GM12878 (cell line): ENCODE measurements around the gene SAFB. TPM values are rescaled to one million over a fixed set of nuclear protein-coding genes. Genes with fewer than 3 reads are reported as not detected.

Experiments used
- ATAC-seq: fragments of 200-7000 bp; cut with Tn5 transposase; 3 replicates; pipeline ENCODE4 v1.9.1; 2020; ENCODE audit warnings: mild to moderate bottlenecking, moderate library complexity
- BruUV-seq: library from RNA; stranded (reverse); fragments of 400-500 nt; replicated peaks from 2 replicates; lab custom pipeline; 2021; lab: Mats Ljungman, UMichigan
- CTCF ChIA-PET: fragments of 300-600 bp; sonication (Branson Sonifier 250); formaldehyde crosslinking; extraction: SDS; loops from one replicate; lab custom pipeline; 2021; ENCODE audit warnings: inconsistent platforms; lab: Yijun Ruan, JAX
- POLR2A ChIA-PET: fragments of 350-600 bp; formaldehyde crosslinking; extraction: SDS; loops from one replicate; lab custom pipeline; 2021; ENCODE audit warnings: inconsistent platforms; lab: Charles Lee
- RAD21 ChIA-PET: fragments of 300-600 bp; sonication (Branson Sonifier 250); formaldehyde crosslinking; loops from one replicate; lab custom pipeline; 2023; ENCODE audit warnings: antibody characterized with exemption; ENCODE audit not compliant: unreplicated experiment; lab: Charles Lee
- SMC1A ChIA-PET: fragments of 300-600 bp; sonication (Branson Sonifier 250); formaldehyde crosslinking; loops from one replicate; lab custom pipeline; 2023; ENCODE audit not compliant: unreplicated experiment, uncharacterized antibody; lab: Charles Lee
- DNase-seq: peaks from one replicate; pipeline ENCODE4 v3.0.0-alpha.2; 2011; ENCODE audit warnings: low read depth, low spot score
- FAIRE-seq: peaks from 3 replicates; lab custom pipeline; 2011; peaks lifted over from hg19 to GRCh38; lab: Jason Lieb, UNC
- H2AFZ ChIP-seq: 2 replicates; pipeline ENCODE4 v1.6.0; 2011; ENCODE audit warnings: low read depth, low read length, control low read depth; ENCODE audit not compliant: control insufficient read depth
- H3K27ac ChIP-seq: 2 replicates; pipeline ENCODE4 v1.5.1; 2011; ENCODE audit warnings: control low read depth; ENCODE audit not compliant: control insufficient read depth, insufficient read depth
- H3K27me3 ChIP-seq, 2 experiments: replicated peaks in 1 of 2; 2 replicates each; pipeline versions ENCODE4 v1.6.0 to v1.6.1; 2011; ENCODE audit warnings: low read length in 1 of 2; ENCODE audit not compliant: control insufficient read depth in 2 of 2, insufficient read depth in 2 of 2
- H3K36me3 ChIP-seq, 2 experiments: 2 replicates each; pipeline ENCODE4 v1.5.1; 2011; ENCODE audit warnings: low read length in 1 of 2; ENCODE audit not compliant: control insufficient read depth in 2 of 2, insufficient read depth in 2 of 2
- H3K4me1 ChIP-seq: 2 replicates; pipeline ENCODE4 v1.6.1; 2011; ENCODE audit warnings: mild to moderate bottlenecking, low read length, moderate library complexity, mixed read lengths; ENCODE audit not compliant: control insufficient read depth, insufficient read depth
- H3K4me2 ChIP-seq: 2 replicates; pipeline ENCODE4 v1.6.0; 2011; ENCODE audit warnings: control low read depth; ENCODE audit not compliant: control insufficient read depth, insufficient read depth
- H3K4me3 ChIP-seq: fragments of 200-600 bp; sonication (generic); 2 replicates; pipeline ENCODE4 v1.5.1; 2016
- H3K79me2 ChIP-seq: 2 replicates; pipeline ENCODE4 v1.6.0; 2011; ENCODE audit warnings: low read length; ENCODE audit not compliant: control insufficient read depth, insufficient read depth
- H3K9ac ChIP-seq: 2 replicates; pipeline ENCODE4 v1.8.0; 2011; ENCODE audit warnings: low read length, control low read depth, mixed read lengths; ENCODE audit not compliant: control insufficient read depth, insufficient read depth
- H3K9me3 ChIP-seq: replicated peaks from 3 replicates; pipeline ENCODE4 v1.5.1; 2011; ENCODE audit warnings: mild to moderate bottlenecking, low read length; ENCODE audit not compliant: control insufficient read depth, insufficient read depth
- H4K20me1 ChIP-seq: 2 replicates; pipeline ENCODE4 v1.6.0; 2011; ENCODE audit not compliant: control insufficient read depth, insufficient read depth
- BCL11A ChIP-seq: IDR thresholded peaks from 2 replicates; pipeline ENCODE4 v1.6.1; 2011; ENCODE audit warnings: low read depth, low read length
- HDGF ChIP-seq: fragments of 450-650 bp; IDR thresholded peaks from 2 replicates; pipeline ENCODE4 v1.6.1; 2016; ENCODE audit warnings: antibody characterized with exemption
- SRF ChIP-seq, 2 experiments: IDR thresholded peaks; 2 replicates each; pipeline ENCODE4 v1.6.1; 2011; ENCODE audit warnings: low read depth in 2 of 2, low read length in 2 of 2, mild to moderate bottlenecking in 1 of 2, moderate library complexity in 1 of 2
- TCF12 ChIP-seq: IDR thresholded peaks from 2 replicates; pipeline ENCODE4 v1.6.1; 2011; ENCODE audit warnings: low read depth, mild to moderate bottlenecking, low read length
- WGBS: methylation state at CpG from one replicate; pipeline ENCODE4 v1.1.6; 2016; ENCODE audit warnings: low lambda C conversion rate; ENCODE audit not compliant: insufficient replicate concordance, insufficient coverage; ENCODE audit errors: missing lambda C conversion rate; 5-methylcytosine and 5-hydroxymethylcytosine counted together
- in situ Hi-C: fragments of 300-500 bp; cut with MboI; formaldehyde crosslinking; loops from 9 replicates; pipeline ENCODE4 v1.14.3; 2018; ENCODE audit warnings: mixed read lengths
- intact Hi-C: fragments of 100-400 bp; cut with micrococcal nuclease; formaldehyde crosslinking; loops from one replicate; pipeline ENCODE4 v1.14.2; 2022; ENCODE audit not compliant: unreplicated experiment
- polyA plus RNA-seq, 11 experiments: library from polyadenylated mRNA; depleted of rRNA in 4 of 11; unstranded in 6 of 11; stranded (reverse) in 5 of 11; fragments of >200 nt; fragmentation: Nextera tagmentation in 4 of 11; fragmentation: Illumina TruSeq in 1 of 11; extraction: Ambion mirVana in 4 of 11; extraction: Trizol in 1 of 11; gene quantifications; 1 replicate in 1 of 11; 2 replicates in 10 of 11; pipeline versions ENCODE4 v1.2.1 to v1.2.3, GENCODE V29; 2011 to 2016; ENCODE audit warnings: inconsistent platforms in 2 of 11, missing spikeins in 2 of 11, low read depth in 1 of 11
- total RNA-seq, 4 experiments: library from RNA; depleted of rRNA in 3 of 4; stranded (reverse); fragments of >200 nt in 3 of 4; fragmentation: Illumina TruSeq in 1 of 4; extraction: Trizol in 1 of 4; gene quantifications; 2 replicates each; pipeline versions ENCODE4 v1.2.1 to v1.2.3, GENCODE V29; 2013 to 2021
- TF ChIP-seq, protein P1 (sequence below): fragments of 150-350 bp; IDR thresholded peaks from 2 replicates; pipeline ENCODE4 v1.6.1; 2016; ENCODE audit warnings: low read depth, low read length

Gene SAFB
- total and polyA plus RNA-seq, 10 of the 15 experiments (the other 5 are each of a cell fraction or from before 2014, with no cell fraction given) = 1.6 to 131 (median 61.2) TPM

DNA sequence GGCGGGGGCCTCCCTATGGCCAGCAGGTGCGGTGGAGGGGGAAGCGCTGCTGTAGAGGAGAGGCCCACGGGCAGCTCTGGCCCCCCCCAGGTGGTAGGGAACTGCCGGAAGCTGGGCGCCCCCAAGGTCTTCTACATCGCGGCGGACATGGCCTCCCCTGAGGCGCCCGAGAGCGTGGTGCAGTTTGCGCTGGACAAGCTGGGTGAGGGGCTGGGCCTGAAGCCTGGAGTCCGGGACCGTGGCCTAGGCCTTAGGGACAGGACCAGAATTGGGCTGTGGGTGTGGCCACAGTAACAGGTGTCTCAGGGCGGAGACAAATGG, 63.4 kb downstream of the SAFB start:
- intact Hi-C loops = loop anchor here (5.0 kb wide), 1 partner anchor 64 kb away; the partner anchor contains the start of genes SAFB and SAFB2
- Histone ChIP-seq H3K79me2 (peaks cover 15% of the 10 kb centered on the region), H3K4me1 (peaks cover 1% of the 10 kb centered on the region; the same call in 1 of the 2 replicates), H3K4me2 (peak overlapping the region; percentile 63), H3K4me3 (peak overlapping the region; percentile 54), H2AFZ (peak overlapping the region; percentile 94), H3K9me3 (no peaks in the 10 kb centered on the region; the same call in 2 of the 3 replicates), H3K36me3 (no peaks in the 10 kb centered on the region), H3K9ac (peak overlapping the region; percentile 45), H3K27ac (peak overlapping the region; percentile 50; the same call in 1 of the 2 replicates), H3K27me3 (no peaks in the 10 kb centered on the region), H4K20me1 (no peaks in the 10 kb centered on the region; the same call in 1 of the 2 replicates)
- no peak for DNase-seq
- in situ Hi-C loops = loop anchor here (10.0 kb wide), 1 partner anchor 1441 kb away; the partner anchor contains the start of gene YJU2
- ChIA-PET SMC1A (interaction anchor here (1.0 to 1.2 kb wide), 3 partner anchors 10 to 62 kb away, joined by 3 to 5 read pairs (median 4); partner anchors contain the start of gene CATSPERD), RAD21 (interaction anchor here (1.0 to 2.1 kb wide), 4 partner anchors 26 to 139 kb away, joined by 3 to 12 read pairs (median 4); partner anchors contain the start of genes CATSPERD, LONP1, SAFB and SAFB2), CTCF (interaction anchor here (0.6 to 2.9 kb wide), 10 partner anchors 9 to 710 kb away, joined by 3 to 21 read pairs (median 5); partner anchors contain the start of genes CATSPERD, LONP1, SAFB and SAFB2), POLR2A (interaction anchor here (1.0 to 2.1 kb wide), 5 partner anchors 32 to 66 kb away, joined by 3 to 11 read pairs (median 5); partner anchors contain the start of genes CATSPERD, LONP1, SAFB and SAFB2)
- FAIRE-seq = no peak
- 0 out of 4 replicates have a peak, but pooled peaks of 1 of the 2 experiments have one; percentile 12 for TF ChIP-seq SRF (IDR thresholded peaks at IDR 0.05; ENCODE audit: low read depth in 2 of 2, low read length in 2 of 2)
- TF ChIP-seq, protein P1, sequence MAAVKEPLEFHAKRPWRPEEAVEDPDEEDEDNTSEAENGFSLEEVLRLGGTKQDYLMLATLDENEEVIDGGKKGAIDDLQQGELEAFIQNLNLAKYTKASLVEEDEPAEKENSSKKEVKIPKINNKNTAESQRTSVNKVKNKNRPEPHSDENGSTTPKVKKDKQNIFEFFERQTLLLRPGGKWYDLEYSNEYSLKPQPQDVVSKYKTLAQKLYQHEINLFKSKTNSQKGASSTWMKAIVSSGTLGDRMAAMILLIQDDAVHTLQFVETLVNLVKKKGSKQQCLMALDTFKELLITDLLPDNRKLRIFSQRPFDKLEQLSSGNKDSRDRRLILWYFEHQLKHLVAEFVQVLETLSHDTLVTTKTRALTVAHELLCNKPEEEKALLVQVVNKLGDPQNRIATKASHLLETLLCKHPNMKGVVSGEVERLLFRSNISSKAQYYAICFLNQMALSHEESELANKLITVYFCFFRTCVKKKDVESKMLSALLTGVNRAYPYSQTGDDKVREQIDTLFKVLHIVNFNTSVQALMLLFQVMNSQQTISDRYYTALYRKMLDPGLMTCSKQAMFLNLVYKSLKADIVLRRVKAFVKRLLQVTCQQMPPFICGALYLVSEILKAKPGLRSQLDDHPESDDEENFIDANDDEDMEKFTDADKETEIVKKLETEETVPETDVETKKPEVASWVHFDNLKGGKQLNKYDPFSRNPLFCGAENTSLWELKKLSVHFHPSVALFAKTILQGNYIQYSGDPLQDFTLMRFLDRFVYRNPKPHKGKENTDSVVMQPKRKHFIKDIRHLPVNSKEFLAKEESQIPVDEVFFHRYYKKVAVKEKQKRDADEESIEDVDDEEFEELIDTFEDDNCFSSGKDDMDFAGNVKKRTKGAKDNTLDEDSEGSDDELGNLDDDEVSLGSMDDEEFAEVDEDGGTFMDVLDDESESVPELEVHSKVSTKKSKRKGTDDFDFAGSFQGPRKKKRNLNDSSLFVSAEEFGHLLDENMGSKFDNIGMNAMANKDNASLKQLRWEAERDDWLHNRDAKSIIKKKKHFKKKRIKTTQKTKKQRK = no peak
- no peak for TF ChIP-seq BCL11A
- 0 out of 2 replicates have a peak, but pooled peaks have one; percentile 29 for TF ChIP-seq HDGF
- 0 out of 2 replicates have a peak, but pooled peaks have one; percentile 15 for TF ChIP-seq TCF12
- no peak for ATAC-seq
- 14% methylated on average over 16 of the region's 16 CpGs for WGBS
- BruUV-seq = no TSS peak
